HEK293 (cell line): ENCODE results near the gene PLB1.

ENCODE experiments used
- CTCF ChIA-PET: fragments of 350-600 bp; formaldehyde crosslinking; extraction: SDS; loops from one replicate; lab custom pipeline; 2021; ENCODE audit warnings: antibody characterized with exemption; lab: Yijun Ruan, JAX
- POLR2A ChIA-PET: fragments of 300-600 bp; formaldehyde crosslinking; extraction: SDS; loops from one replicate; lab custom pipeline; 2020; ENCODE audit warnings: antibody characterized with exemption, inconsistent platforms; lab: Yijun Ruan, JAX
- H3K27ac ChIP-seq: fragments of 200-500 bp; sonication (Bioruptor generic); 2 replicates; pipeline ENCODE4 v1.5.1; 2014; ENCODE audit warnings: low read depth, low read length, control low read depth, inconsistent platforms; ENCODE audit errors: extremely low read depth
- H3K36me3 ChIP-seq, 2 experiments: fragments of 200-500 bp in 1 of 2; sonication (Bioruptor generic) in 1 of 2; 1 replicate in 1 of 2; 2 replicates in 1 of 2; pipeline ENCODE4 v1.5.1; 2014 to 2017; ENCODE audit warnings: inconsistent platforms in 2 of 2, low read length in 2 of 2; ENCODE audit not compliant: control insufficient read depth in 2 of 2, insufficient read depth in 1 of 2
- H3K4me1 ChIP-seq: fragments of 200-500 bp; sonication (Bioruptor generic); 2 replicates; pipeline ENCODE4 v1.5.1; 2014; ENCODE audit warnings: mild to moderate bottlenecking, low read length, inconsistent platforms; ENCODE audit not compliant: control insufficient read depth, insufficient read depth
- H3K4me3 ChIP-seq: 2 replicates; pipeline ENCODE4 v1.5.1; 2011; ENCODE audit warnings: low read depth, mild to moderate bottlenecking, control low read depth, low read length, moderate library complexity
- H3K9me3 ChIP-seq: fragments of 200-500 bp; sonication (Bioruptor generic); 2 replicates; pipeline ENCODE4 v1.5.1; 2014; ENCODE audit warnings: low read depth, low read length, inconsistent platforms; ENCODE audit not compliant: control insufficient read depth, insufficient read depth
- GLIS2 ChIP-seq: fragments of 450-650 bp; formaldehyde crosslinking; IDR thresholded peaks from 2 replicates; pipeline ENCODE4 v1.5.1; 2016; ENCODE audit warnings: missing biosample characterization, missing genetic modification characterization
- KLF1 ChIP-seq: fragments of 450-650 bp; formaldehyde crosslinking; IDR thresholded peaks from 2 replicates; pipeline ENCODE4 v1.5.1; 2016; ENCODE audit warnings: missing biosample characterization, missing genetic modification characterization
- SCRT1 ChIP-seq: fragments of 450-650 bp; formaldehyde crosslinking; IDR thresholded peaks from 2 replicates; pipeline ENCODE4 v1.5.1; 2016; ENCODE audit warnings: missing biosample characterization, missing genetic modification characterization, borderline replicate concordance
- SP7 ChIP-seq: fragments of 450-650 bp; formaldehyde crosslinking; IDR thresholded peaks from 2 replicates; pipeline ENCODE4 v1.5.1; 2016; ENCODE audit warnings: missing biosample characterization, missing genetic modification characterization
- TCF7L2 ChIP-seq: IDR thresholded peaks from 2 replicates; pipeline ENCODE4 v1.6.1; 2011; ENCODE audit warnings: low read depth, mild to moderate bottlenecking, inconsistent platforms, low read length, moderate library complexity, borderline replicate concordance
- ZNF184 ChIP-seq: fragments of 450-650 bp; IDR thresholded peaks from 2 replicates; pipeline ENCODE4 v1.5.1; 2018; ENCODE audit warnings: missing biosample characterization, mild to moderate bottlenecking, missing genetic modification characterization
- ZNF202 ChIP-seq: fragments of 450-650 bp; formaldehyde crosslinking; IDR thresholded peaks from 2 replicates; pipeline ENCODE4 v1.5.1; 2016; ENCODE audit warnings: missing biosample characterization, missing genetic modification characterization, borderline replicate concordance
- ZNF239 ChIP-seq: fragments of 450-650 bp; formaldehyde crosslinking; IDR thresholded peaks from 2 replicates; pipeline ENCODE4 v1.5.1; 2016; ENCODE audit warnings: missing biosample characterization, missing genetic modification characterization
- ZNF248 ChIP-seq: fragments of 450-650 bp; formaldehyde crosslinking; IDR thresholded peaks from 2 replicates; pipeline ENCODE4 v1.5.1; 2017; ENCODE audit warnings: missing biosample characterization, missing genetic modification characterization
- ZNF280C ChIP-seq: fragments of 450-650 bp; formaldehyde crosslinking; IDR thresholded peaks from 2 replicates; pipeline ENCODE4 v1.5.1; 2016; ENCODE audit warnings: missing biosample characterization, missing genetic modification characterization
- ZNF292 ChIP-seq: fragments of 450-650 bp; formaldehyde crosslinking; IDR thresholded peaks from 2 replicates; pipeline ENCODE4 v1.5.1; 2016; ENCODE audit warnings: low read depth, missing biosample characterization, missing genetic modification characterization, borderline replicate concordance
- ZNF335 ChIP-seq: fragments of 450-650 bp; formaldehyde crosslinking; conservative IDR thresholded peaks from 2 replicates; pipeline ENCODE4 v1.5.1; 2016; ENCODE audit warnings: missing biosample characterization, missing genetic modification characterization
- ZNF341 ChIP-seq: fragments of 450-650 bp; formaldehyde crosslinking; IDR thresholded peaks from 2 replicates; pipeline ENCODE4; 2016; ENCODE audit warnings: low read depth, missing biosample characterization, missing genetic modification characterization
- ZNF501 ChIP-seq: fragments of 450-650 bp; formaldehyde crosslinking; IDR thresholded peaks from 2 replicates; pipeline ENCODE4 v1.5.1; 2016; ENCODE audit warnings: missing biosample characterization, missing genetic modification characterization
- ZNF530 ChIP-seq: fragments of 450-650 bp; formaldehyde crosslinking; IDR thresholded peaks from 2 replicates; pipeline ENCODE4 v1.5.1; 2016; ENCODE audit warnings: low read depth, missing biosample characterization, missing genetic modification characterization
- ZNF560 ChIP-seq: fragments of 450-650 bp; formaldehyde crosslinking; IDR thresholded peaks from 2 replicates; pipeline ENCODE4 v1.5.1; 2017; ENCODE audit warnings: missing biosample characterization, missing genetic modification characterization, borderline replicate concordance
- ZNF580 ChIP-seq: fragments of 450-650 bp; formaldehyde crosslinking; IDR thresholded peaks from 2 replicates; pipeline ENCODE4 v1.5.1; 2016; ENCODE audit warnings: missing biosample characterization, missing genetic modification characterization
- TF ChIP-seq, protein P1 (sequence below): fragments of 450-650 bp; formaldehyde crosslinking; IDR thresholded peaks from 2 replicates; pipeline ENCODE4 v1.5.1; 2016; ENCODE audit warnings: missing biosample characterization, missing genetic modification characterization
- TF ChIP-seq, protein P2 (sequence below): fragments of 450-650 bp; formaldehyde crosslinking; IDR thresholded peaks from 2 replicates; pipeline ENCODE4 v1.5.1; 2016; ENCODE audit warnings: missing biosample characterization, missing genetic modification characterization
- TF ChIP-seq, protein P3 (sequence below): fragments of 450-650 bp; formaldehyde crosslinking; optimal IDR thresholded peaks from 2 replicates; pipeline ENCODE3; 2016; ENCODE audit warnings: missing biosample characterization, mild to moderate bottlenecking, missing genetic modification characterization
- TF ChIP-seq, protein P4 (sequence below): fragments of 450-650 bp; formaldehyde crosslinking; IDR thresholded peaks from 2 replicates; pipeline ENCODE4 v1.5.1; 2017; ENCODE audit warnings: missing biosample characterization, missing genetic modification characterization

Gene PLB1

GRCh38 chr2:28595323-28595722 is 99.5 kb downstream of the PLB1 start:
- POLR2A ChIA-PET = interaction anchor here (1.1 to 4.2 kb wide), 2 partner anchors 149 to 156 kb away, joined by 3 to 23 read pairs; partner anchors contain the start of gene PPP1CB
- H3K4me3 ChIP-seq = no peak overlapping the region
- no peak for TF ChIP-seq ZNF248 (tag by site-specific recombination)
- peak; percentile 84; the same call in 1 of the 2 replicates for TF ChIP-seq ZNF239 (tag by site-specific recombination)
- H3K27ac ChIP-seq = no peak overlapping the region
- H3K9me3 ChIP-seq = no peaks in the 10 kb centered on the region
- CTCF ChIA-PET = interaction anchor here (0.6 to 5.0 kb wide), 39 partner anchors 8 to 1167 kb away, joined by 3 to 46 read pairs (median 4); partner anchors contain the start of genes NRBP1 and PPP1CB
- H3K4me1 ChIP-seq = no peaks in the 10 kb centered on the region
- H3K36me3 ChIP-seq = no peaks in the 10 kb centered on the region

- H3K27ac ChIP-seq = no peak overlapping the region
- H3K9me3 ChIP-seq = no peaks in the 10 kb centered on the region
- no peak overlapping the region for H3K4me3 ChIP-seq
- H3K36me3 ChIP-seq = no peaks in the 10 kb centered on the region
- CTCF ChIA-PET = interaction anchor here (0.6 kb wide), 1 partner anchor 1614 kb away, joined by 3 read pairs; no protein-coding TSS in a partner anchor
- TF ChIP-seq SCRT1 (tag by site-specific recombination) (no peak), ZNF560 (tag by site-specific recombination) (no peak), ZNF580 (tag by site-specific recombination) (no peak), ZNF202 (tag by site-specific recombination) (no peak), ZNF341 (tag by site-specific recombination) (no peak), GLIS2 (no peak), ZNF292 (tag by site-specific recombination) (no peak)
- TF ChIP-seq, protein P1, sequence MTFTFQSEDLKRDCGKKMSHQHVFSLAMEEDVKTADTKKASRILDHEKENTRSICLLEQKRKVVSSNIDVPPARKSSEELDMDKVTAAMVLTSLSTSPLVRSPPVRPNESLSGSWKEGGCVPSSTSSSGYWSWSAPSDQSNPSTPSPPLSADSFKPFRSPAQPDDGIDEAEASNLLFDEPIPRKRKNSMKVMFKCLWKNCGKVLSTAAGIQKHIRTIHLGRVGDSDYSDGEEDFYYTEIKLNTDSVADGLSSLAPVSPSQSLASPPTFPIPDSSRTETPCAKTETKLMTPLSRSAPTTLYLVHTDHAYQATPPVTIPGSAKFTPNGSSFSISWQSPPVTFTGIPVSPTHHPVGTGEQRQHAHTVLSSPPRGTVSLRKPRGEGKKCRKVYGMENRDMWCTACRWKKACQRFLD (tag by site-specific recombination) = no peak
- TF ChIP-seq, protein P2, sequence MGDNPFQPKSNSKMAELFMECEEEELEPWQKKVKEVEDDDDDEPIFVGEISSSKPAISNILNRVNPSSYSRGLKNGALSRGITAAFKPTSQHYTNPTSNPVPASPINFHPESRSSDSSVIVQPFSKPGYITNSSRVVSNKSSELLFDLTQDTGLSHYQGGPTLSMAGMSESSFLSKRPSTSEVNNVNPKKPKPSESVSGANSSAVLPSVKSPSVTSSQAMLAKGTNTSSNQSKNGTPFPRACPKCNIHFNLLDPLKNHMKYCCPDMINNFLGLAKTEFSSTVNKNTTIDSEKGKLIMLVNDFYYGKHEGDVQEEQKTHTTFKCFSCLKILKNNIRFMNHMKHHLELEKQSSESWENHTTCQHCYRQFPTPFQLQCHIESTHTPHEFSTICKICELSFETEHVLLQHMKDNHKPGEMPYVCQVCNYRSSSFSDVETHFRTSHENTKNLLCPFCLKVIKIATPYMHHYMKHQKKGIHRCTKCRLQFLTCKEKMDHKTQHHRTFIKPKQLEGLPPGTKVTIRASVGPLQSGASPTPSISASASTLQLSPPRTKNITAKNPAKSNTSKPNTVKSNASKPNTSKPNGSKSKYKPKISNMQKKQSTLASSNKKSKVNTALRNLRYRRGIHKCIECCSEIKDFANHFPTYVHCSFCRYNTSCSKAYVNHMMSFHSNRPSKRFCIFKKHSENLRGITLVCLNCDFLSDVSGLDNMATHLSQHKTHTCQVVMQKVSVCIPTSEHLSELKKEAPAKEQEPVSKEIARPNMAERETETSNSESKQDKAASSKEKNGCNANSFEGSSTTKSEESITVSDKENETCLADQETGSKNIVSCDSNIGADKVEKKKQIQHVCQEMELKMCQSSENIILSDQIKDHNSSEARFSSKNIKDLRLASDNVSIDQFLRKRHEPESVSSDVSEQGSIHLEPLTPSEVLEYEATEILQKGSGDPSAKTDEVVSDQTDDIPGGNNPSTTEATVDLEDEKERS = no peak
- no peaks in the 10 kb centered on the region for H3K4me1 ChIP-seq
- POLR2A ChIA-PET = no interaction called here
Observed at GRCh38 chr2:28598484-28598883, 102.6 kb downstream of the PLB1 start.

DNA sequence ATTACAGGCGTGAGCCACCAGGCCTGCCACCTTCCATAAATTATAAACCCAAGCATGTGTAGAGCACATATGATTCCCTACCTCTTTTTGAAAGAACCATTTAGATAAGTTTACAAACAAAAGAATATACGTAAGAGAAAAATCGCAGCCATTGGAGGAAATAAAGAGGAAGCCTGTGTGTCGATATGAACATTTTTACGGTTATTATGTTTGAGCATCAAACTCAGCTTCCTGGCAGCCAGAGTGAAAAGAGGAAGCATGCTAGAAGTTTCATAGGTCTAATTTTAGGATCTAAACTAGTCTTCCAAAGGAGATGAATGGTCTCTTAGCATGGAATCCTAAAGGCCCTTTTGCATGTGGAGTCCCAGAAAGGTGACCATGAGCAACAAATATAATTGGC is 104.3 kb downstream of the PLB1 start:
- ChIA-PET CTCF (no interaction called here), POLR2A (no interaction called here)
- Histone ChIP-seq H3K27ac (no peak overlapping the region), H3K36me3 (no peaks in the 10 kb centered on the region), H3K4me1 (no peaks in the 10 kb centered on the region), H3K9me3 (no peaks in the 10 kb centered on the region), H3K4me3 (no peak overlapping the region)
- TF ChIP-seq, protein P3, sequence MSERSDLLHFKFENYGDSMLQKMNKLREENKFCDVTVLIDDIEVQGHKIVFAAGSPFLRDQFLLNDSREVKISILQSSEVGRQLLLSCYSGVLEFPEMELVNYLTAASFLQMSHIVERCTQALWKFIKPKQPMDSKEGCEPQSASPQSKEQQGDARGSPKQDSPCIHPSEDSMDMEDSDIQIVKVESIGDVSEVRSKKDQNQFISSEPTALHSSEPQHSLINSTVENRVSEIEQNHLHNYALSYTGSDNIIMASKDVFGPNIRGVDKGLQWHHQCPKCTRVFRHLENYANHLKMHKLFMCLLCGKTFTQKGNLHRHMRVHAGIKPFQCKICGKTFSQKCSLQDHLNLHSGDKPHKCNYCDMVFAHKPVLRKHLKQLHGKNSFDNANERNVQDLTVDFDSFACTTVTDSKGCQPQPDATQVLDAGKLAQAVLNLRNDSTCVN (tag by site-specific recombination) = no peak
- TF ChIP-seq ZNF335 (tag by site-specific recombination) = no peak
- no peak for TF ChIP-seq ZNF501
- TF ChIP-seq SP7 (tag by site-specific recombination) = no peak
- no peak for TF ChIP-seq TCF7L2
- TF ChIP-seq ZNF530 (tag by site-specific recombination) = no peak
- no peak for TF ChIP-seq ZNF280C (tag by site-specific recombination)
- TF ChIP-seq, protein P4, sequence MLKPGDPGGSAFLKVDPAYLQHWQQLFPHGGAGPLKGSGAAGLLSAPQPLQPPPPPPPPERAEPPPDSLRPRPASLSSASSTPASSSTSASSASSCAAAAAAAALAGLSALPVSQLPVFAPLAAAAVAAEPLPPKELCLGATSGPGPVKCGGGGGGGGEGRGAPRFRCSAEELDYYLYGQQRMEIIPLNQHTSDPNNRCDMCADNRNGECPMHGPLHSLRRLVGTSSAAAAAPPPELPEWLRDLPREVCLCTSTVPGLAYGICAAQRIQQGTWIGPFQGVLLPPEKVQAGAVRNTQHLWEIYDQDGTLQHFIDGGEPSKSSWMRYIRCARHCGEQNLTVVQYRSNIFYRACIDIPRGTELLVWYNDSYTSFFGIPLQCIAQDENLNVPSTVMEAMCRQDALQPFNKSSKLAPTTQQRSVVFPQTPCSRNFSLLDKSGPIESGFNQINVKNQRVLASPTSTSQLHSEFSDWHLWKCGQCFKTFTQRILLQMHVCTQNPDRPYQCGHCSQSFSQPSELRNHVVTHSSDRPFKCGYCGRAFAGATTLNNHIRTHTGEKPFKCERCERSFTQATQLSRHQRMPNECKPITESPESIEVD (tag by site-specific recombination) = no peak
- TF ChIP-seq ZNF184 (tag by site-specific recombination) = no peak
- TF ChIP-seq KLF1 (tag by site-specific recombination) = no peak
